CD4-positive, alpha-beta T cell treated with Interleukin-17A for 1 hour (primary cell): ENCODE measurements around the gene CLIP4.

Experiments
- DNase-seq: peaks from one replicate; pipeline ENCODE4 v3.0.0-alpha.2; 2020

CLIP4 gene

DNA sequence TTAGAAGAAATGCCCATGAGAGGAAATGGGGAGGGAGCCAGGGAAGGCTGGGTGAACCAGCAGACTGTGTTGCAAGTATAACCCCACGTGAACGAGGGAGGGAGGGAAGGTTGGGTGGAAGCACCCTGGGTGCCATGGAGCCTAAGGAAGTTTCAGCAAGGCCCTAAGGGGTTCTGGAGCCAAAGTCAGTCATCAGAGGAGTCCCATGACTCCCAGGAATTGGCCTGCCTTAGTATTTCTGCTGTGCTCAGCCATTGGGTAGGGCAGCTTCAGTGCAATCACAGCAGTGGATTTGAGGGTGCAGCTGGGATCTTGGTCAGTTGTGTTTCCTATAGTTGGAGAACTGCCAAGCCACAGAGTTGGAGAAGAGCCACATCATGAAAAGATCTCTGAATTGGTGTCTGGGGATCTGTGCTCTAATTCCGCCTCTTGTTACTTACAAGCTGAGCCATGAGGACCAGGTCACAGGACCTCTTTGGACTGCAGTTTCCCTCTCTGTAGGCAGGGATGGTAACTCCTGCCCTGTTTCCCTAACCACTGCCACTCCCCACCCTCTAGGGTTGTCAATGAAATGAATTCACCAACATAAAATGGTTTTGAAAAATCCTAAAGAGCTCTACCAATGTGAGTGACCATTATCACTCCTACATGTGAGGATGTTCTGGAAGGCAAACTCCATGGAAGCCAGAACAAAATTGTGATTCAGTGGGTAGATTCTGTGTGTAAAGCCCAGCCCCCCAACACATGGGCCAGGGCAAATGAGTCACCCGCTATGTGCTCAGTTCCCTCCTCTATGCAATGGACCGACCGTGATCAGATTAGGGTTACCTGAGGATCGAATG, 108.9 kb downstream of the CLIP4 start:
- DNase-seq, result no peak

DNA sequence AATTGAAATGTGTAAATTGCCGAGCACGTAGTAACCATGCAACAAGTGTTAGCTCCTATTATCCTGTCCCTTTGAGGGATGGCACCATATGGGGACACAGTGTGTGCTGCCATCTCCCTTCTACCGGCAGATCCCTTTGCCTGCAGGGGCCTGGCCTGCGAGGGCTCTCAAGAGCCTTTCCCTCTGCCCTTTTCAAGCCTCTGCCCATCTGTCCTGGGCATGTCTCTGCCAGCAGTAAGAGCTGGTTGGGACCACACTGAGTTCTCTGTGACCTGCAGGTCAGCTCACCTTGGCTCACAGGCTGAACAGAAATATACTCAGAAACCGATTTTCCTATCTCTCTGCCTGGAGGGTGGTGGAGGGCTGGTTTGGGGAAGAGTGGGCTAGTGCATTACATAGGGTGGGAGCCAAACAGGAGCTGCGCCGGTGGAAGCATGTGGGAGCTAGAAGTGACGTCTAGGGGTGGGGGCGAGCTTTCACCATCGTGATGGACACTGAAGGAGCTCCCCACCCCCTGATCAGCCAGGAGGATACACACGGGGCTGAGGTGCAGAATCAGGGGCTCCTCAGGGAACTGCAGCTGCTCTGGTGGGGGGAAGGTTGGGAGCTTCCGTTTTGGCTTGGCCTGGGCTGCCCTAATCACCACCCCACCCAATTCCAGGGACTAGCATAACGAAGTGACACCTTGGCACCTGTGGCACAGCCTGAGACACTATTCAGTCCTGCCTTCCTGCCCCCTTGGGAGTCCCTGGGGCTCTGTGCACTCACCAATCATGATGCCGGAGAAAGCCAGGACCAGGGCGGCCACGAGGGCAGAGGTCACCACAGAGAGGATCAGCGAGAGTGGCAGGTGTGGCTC, 109.7 kb downstream of the CLIP4 start:
- no peak for DNase-seq

DNA sequence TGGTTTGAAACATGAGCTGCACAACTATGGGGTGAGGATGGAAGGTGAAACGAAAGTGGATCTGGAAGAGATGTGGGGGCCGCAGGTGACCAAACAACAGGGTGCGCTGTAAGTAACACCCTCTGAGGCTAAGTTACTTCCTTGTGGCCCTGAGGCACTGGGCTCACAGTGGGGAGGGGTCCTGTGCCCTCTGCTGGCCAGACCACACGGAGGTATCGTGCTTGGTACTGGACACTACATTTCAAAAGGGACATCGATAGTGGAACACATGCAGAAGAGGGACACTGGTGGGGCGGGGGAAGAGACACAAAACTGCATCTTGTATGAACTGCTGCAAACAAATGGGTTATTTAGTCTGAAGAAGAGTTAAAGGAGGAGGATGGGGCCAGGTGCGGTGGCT, 110.6 kb downstream of the CLIP4 start:
- DNase-seq, result no peak

DNA sequence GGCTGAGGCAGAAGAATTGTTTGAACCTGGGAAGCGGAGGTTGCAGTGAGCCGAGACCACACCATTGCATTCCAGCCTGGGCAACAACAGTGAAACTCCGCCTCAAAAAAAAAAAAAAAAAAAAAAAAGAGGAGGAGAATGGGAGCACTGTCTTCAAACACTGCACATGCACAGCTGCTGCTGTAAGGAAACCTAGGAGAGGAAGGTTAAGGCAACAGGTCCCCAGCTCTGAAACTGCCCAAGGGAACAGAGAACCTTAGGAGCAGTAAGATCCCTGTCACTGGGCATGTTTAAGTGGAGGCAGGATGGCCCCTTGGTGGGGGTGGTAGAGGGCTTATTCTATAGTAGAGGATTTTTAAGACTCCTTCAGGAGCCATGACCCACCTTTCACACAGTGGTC, 111.2 kb downstream of the CLIP4 start:
- DNase-seq, result no peak

DNA sequence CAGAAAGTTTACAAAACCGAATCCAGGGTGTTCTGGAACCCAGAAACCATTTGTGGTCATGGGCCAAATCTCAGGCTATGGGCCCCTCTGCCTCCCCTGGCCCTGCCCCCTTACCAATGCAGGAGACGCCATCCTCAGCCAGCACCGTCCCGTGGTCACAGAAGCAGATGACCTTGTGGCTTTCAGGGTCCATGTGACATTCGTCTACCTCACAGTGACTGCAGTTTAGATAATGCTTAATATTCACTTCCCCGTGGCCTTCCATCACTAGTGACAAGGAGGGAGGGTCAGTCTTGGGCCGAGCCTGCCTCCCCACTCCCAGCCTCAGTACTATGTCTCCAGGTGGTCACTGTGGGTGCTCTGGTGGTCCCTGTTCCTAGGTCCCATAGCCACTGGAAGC, 111.6 kb downstream of the CLIP4 start:
- no peak for DNase-seq

DNA sequence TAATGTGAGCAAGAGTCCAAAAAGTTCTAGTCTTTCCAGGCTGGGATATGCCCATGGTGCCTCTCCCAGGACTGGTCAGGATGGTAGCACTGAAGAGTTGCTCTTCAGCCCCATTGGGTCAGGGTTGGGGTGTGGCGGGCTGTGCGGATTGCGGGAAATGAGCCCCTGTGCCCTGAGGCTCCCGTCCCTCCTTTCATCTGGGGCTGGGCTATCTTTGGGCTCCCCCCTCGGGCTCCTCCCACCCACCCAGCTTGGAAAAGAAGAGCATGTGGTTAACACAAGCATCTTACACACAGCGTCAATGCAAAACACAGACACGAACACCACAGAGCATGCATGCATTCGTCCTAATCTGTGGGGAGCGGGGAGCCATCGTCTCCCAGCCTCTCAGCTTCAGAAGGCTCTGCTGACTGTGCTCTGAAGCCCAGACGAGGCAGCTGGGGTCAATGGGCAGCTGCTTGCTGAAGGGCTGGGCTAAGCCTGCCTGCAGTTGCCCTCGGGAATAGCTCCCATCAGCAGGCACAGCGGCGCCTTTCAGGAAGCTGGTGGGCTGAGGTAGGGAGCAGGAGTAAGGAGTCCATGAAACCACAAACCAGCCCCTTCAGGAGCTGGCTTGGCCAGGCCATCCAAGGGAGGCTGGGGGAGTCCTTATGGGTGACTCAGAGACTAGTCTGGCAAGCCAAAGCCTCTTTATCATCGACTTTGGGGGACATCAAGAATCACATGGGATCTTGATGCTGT, 112.9 kb downstream of the CLIP4 start:
- no peak for DNase-seq

DNA sequence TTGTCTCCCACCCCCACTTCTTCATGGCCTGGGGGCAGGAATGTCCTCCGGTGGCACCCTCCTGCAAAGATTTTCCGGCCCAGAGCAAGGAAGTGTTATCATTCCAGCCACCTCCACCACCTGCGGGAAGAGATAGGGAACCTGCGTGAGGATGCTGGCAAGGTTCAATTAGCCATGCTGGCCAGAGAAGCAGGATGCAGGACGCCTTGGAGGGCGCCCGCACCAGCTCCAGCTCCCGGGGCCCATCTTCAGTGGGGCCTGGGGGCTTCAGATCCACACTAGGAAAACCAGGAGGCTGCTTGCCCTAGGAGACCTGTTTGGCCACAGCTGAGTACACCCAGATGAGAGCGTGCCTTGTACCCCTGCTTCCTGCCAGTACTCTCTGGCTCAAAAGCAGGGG, 113.7 kb downstream of the CLIP4 start:
- no peak for DNase-seq

DNA sequence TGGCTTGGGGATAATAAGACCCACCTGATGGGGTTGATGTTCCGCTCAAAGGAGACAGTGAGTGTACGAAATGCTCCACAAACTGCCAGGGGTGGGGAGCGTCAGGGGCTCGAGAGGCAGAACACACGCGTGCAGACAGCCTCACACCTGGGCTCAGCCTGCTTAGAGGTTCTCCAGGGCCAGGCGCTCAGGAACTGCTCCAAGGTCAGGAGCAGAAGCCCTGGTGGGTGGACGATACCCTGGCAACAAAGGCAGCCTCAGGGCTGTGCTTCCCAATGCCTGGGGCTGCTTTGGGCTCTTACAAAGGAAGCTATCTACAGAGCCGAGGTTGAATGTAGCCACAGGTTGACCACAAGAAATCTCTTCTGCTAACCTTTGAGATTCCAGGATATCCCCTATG, 114.4 kb downstream of the CLIP4 start:
- no peak for DNase-seq

DNA sequence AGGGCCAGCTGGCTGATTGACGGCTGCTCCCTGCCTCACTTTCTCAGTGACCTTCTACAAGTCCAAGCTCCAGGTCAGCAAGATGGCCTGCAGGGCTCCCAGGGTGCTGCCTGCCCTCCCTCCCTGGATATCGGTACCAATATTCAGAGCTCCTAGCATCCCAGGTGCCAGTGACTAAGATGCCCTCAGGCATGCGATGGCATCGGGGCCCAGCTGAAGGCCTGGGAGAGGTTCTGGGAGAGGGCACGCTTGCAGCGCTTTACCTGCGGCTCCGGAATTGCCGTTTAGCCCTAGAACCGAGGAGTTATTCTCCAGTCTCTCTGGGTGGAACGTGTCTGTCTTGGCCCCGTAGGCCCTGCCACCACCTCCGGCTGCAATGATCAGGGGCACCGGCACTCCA, 116.8 kb downstream of the CLIP4 start:
- no peak for DNase-seq

DNA sequence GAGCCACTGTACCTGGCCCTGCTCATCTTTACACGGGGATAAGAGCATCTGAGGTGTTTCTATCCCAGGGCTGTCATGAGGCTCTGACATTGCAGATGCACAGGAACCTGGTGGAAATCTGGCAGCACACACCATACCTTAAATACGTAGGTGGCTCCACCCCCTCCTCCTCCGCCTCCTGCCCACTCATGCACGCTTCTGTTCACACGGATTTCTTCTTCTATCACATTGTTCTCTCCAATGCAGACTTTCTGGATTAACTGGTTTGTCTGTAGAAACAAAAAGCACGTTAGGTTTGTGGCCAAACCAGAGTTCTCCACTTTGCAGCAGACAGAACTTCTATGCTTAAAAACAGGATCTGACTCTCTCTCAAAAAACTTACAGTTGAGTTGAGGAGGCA, 118.2 kb downstream of the CLIP4 start:
- no peak for DNase-seq

DNA sequence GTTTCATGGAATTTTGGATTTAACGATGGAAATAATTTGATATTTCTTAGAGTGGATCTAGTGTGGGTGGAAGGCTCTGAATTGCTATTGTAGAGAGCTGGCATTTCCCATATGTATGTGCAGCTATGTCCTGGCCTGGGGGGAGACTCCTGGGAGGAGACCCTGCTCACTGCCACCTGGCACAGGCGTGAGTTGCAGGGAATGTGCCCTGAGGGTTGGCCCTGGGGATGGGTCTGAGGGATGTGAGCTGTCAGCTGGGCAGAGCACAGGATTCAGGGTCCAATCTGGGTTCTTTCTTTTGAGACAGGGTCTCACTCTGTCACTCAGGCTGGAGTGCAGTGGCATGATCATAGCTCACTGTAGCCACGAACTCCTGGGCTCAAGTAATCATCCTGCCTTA, 120.2 kb downstream of the CLIP4 start:
- DNase-seq, result no peak

DNA sequence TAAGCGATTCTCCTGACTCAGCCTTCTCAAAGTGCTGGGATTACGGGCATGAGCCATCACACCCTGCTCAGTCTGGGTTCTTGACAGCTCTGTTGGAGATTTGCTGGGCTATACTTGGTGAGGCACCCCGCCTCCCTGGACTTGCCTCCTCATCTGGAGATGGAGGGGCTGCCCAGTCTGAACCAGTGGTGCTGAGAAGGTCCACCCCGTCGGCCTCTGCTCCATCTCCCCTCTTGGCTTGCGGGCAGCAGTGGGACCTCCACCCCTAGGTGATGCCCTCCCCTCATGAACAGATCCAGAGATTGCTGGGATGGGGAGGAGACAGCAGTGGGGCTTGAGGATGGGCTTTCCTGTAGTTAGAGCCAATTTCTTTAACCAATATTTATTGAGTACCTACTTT, 120.9 kb downstream of the CLIP4 start:
- DNase-seq, result no peak

DNA sequence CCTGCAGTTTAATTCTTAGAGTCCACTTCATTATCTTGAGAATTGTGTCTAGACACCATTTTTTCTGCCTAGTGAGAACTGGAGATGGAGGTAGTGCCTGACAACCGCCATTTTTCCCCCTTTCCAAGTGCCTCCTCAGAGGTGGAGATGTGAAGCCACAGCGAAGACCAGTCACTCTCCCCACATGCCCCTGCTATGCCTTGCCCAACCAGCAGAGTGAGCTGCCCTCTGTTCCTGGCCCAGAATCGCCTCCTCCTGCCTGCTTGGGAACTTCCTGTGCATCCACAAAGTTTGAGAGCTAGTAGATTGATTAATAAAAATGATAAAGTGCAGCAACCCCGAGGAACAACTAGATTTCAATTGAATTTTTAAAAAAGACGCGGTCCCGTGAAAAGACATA, 123.3 kb downstream of the CLIP4 start:
- DNase-seq, result no peak
